Measurements from ENCODE around the gene KSR2.
"Not testable (repeated sequence)": the region's sequence is repeated elsewhere in the genome, so short reads cannot be mapped to it uniquely, and the experiment has no call there.

The KSR2 gene

GRCh38 chr12:117968826-117969659, at the start of gene KSR2:
Gene KSR2, minus strand, starts transcription at chr12:117968990. Its CDS starts 735 bp downstream, at chr12:117968255.
- peak; percentile 37 to 96 (median 76) for DNase-seq
- intact Hi-C loops (cut with DNase I) = no loop called here

GRCh38 chr12:118017926-118018325, 49.1 kb upstream of the KSR2 start:
- intact Hi-C loops (cut with DNase I) = loop anchor here (5.0 kb wide), 1 partner anchor 44 kb away; the partner anchor contains the start of gene WSB2
- no peak for DNase-seq

GRCh38 chr12:118016424-118017264, 47.9 kb upstream of the KSR2 start, which contains the start of gene RFC5:
Gene RFC5, plus strand, starts transcription at chr12:118016703. Its CDS starts 125 bp downstream, at chr12:118016828.
- peak; percentile 92 to 99 (median 97) for DNase-seq
- intact Hi-C loops (cut with DNase I) = loop anchor here (5.0 kb wide), 1 partner anchor 46 kb away; the partner anchor contains the start of gene WSB2

- intact Hi-C loops (cut with DNase I) = loop anchor here (5.0 kb wide), 1 partner anchor 46 kb away; the partner anchor contains the start of gene WSB2
- no peak for DNase-seq
Observed at GRCh38 chr12:118015944-118016343, 47.2 kb upstream of the KSR2 start.

- intact Hi-C loops (cut with DNase I) = loop anchor here (5.0 kb wide), 1 partner anchor 47 kb away; the partner anchor contains the start of gene WSB2
- no peak for DNase-seq
Observed at GRCh38 chr12:118015306-118015705, 46.5 kb upstream of the KSR2 start.

- intact Hi-C loops (cut with DNase I) = no loop called here
- no peak for DNase-seq
Observed at GRCh38 chr12:118013283-118013682, 44.5 kb upstream of the KSR2 start.

GRCh38 chr12:118011961-118012360, 43.2 kb upstream of the KSR2 start:
- no peak for DNase-seq
- intact Hi-C loops (cut with DNase I) = no loop called here

GRCh38 chr12:118011377-118011776, 42.6 kb upstream of the KSR2 start:
- intact Hi-C loops (cut with DNase I) = no loop called here

GRCh38 chr12:118010903-118011302, 42.1 kb upstream of the KSR2 start:
- intact Hi-C loops (cut with DNase I) = no loop called here
- DNase-seq = no peak

More at GRCh38 chr12:118011377-118011776, 42.6 kb upstream of the KSR2 start:
- DNase-seq = no peak

GRCh38 chr12:117999806-118000205, 31.0 kb upstream of the KSR2 start:
- DNase-seq = peak in 1 of 10 donors; percentile 4
- intact Hi-C loops (cut with DNase I) = not testable (repeated sequence)

GRCh38 chr12:117998719-117999118, 29.9 kb upstream of the KSR2 start:
- no peak for DNase-seq
- intact Hi-C loops (cut with DNase I) = no loop called here

GRCh38 chr12:117994551-117995438, 26.0 kb upstream of the KSR2 start:
- no peak for DNase-seq
- intact Hi-C loops (cut with DNase I) = no loop called here

- intact Hi-C loops (cut with DNase I) = no loop called here
- DNase-seq = peak in 1 of 10 donors; percentile 7
Observed at GRCh38 chr12:117986705-117987469, 18.1 kb upstream of the KSR2 start.

- peak in 1 of 10 donors; percentile 0 for DNase-seq
- intact Hi-C loops (cut with DNase I) = no loop called here
Observed at GRCh38 chr12:117985182-117985581, 16.4 kb upstream of the KSR2 start.

GRCh38 chr12:117981267-117981666, 12.5 kb upstream of the KSR2 start:
- no peak for DNase-seq
- intact Hi-C loops (cut with DNase I) = no loop called here

- DNase-seq = no peak
- intact Hi-C loops (cut with DNase I) = no loop called here
Observed at GRCh38 chr12:117980616-117981015, 11.8 kb upstream of the KSR2 start.

- no peak for DNase-seq
- intact Hi-C loops (cut with DNase I) = no loop called here
Observed at GRCh38 chr12:117977373-117977772, 8.6 kb upstream of the KSR2 start.

- intact Hi-C loops (cut with DNase I) = no loop called here
- DNase-seq = no peak
Observed at GRCh38 chr12:117975006-117975405, 6.2 kb upstream of the KSR2 start.

GRCh38 chr12:117972301-117972700, 3.5 kb upstream of the KSR2 start:
- peak in 1 of 10 donors; percentile 18 for DNase-seq
- intact Hi-C loops (cut with DNase I) = no loop called here

Data from posterior cingulate gyrus (tissue), 11 donors.